OCI-LY7 (cell line): Measurements from ENCODE around the gene RRH. TPM values are rescaled to one million over a fixed set of nuclear protein-coding genes. Genes with fewer than 3 reads are reported as not detected.
"Not testable (repeated sequence)": the region's sequence is repeated elsewhere in the genome, so short reads cannot be mapped to it uniquely, and the experiment has no call there.

Source experiments
- BruUV-seq: library from RNA; stranded (reverse); fragments of 400-500 nt; replicated peaks from 2 replicates; lab custom pipeline; 2021; lab: Mats Ljungman, UMichigan
- CTCF ChIA-PET: fragments of 300-600 bp; sonication (Branson Sonifier 250); formaldehyde crosslinking; loops from one replicate; lab custom pipeline; 2022; ENCODE audit warnings: antibody characterized with exemption; ENCODE audit not compliant: unreplicated experiment; lab: Charles Lee
- POLR2A ChIA-PET: fragments of 300-600 bp; sonication (Branson Sonifier 250); formaldehyde crosslinking; loops from one replicate; lab custom pipeline; 2022; ENCODE audit warnings: antibody characterized with exemption; lab: Charles Lee
- DNase-seq: peaks from one replicate; pipeline ENCODE4 v3.0.0-alpha.2; 2015; ENCODE audit warnings: low spot score
- H2AFZ ChIP-seq: fragments of 200-600 bp; sonication (generic), shearing (Covaris generic); 2 replicates; pipeline ENCODE4 v1.6.1; 2014; ENCODE audit warnings: mild to moderate bottlenecking, antibody characterized with exemption, low read length, moderate library complexity
- H3K27ac ChIP-seq: fragments of 200-600 bp; sonication (generic); 2 replicates; pipeline ENCODE4 v1.5.1; 2014; ENCODE audit warnings: mixed run types, low read depth, mild to moderate bottlenecking, moderate library complexity, low read length, inconsistent platforms; ENCODE audit not compliant: poor library complexity, severe bottlenecking
- H3K36me3 ChIP-seq: fragments of 200-600 bp; sonication (generic); 2 replicates; pipeline ENCODE4 v1.6.1; 2014; ENCODE audit warnings: mild to moderate bottlenecking, antibody characterized with exemption, low read length, moderate library complexity, mixed read lengths; ENCODE audit not compliant: insufficient read depth
- H3K4me1 ChIP-seq: fragments of 200-600 bp; sonication (generic); 2 replicates; pipeline ENCODE4 v1.5.1; 2014; ENCODE audit warnings: mild to moderate bottlenecking, low read length; ENCODE audit not compliant: insufficient read depth, poor library complexity, severe bottlenecking
- H3K4me2 ChIP-seq: fragments of 200-600 bp; sonication (generic); 2 replicates; pipeline ENCODE4 v1.6.1; 2014; ENCODE audit warnings: mild to moderate bottlenecking, low read length
- H3K4me3 ChIP-seq: fragments of 200-600 bp; sonication (generic); 2 replicates; pipeline ENCODE4 v1.5.1; 2014; ENCODE audit warnings: mild to moderate bottlenecking, low read depth, low read length; ENCODE audit not compliant: poor library complexity, severe bottlenecking
- H3K79me2 ChIP-seq: fragments of 200-600 bp; sonication (generic); 2 replicates; pipeline ENCODE4 v1.6.1; 2016; ENCODE audit warnings: low read depth, mild to moderate bottlenecking, low read length, moderate library complexity, mixed read lengths; ENCODE audit not compliant: insufficient read depth
- H3K9me2 ChIP-seq: fragments of 200-600 bp; sonication (generic); 2 replicates; pipeline ENCODE4 v1.6.1; 2016; ENCODE audit warnings: mild to moderate bottlenecking, low read length, mixed read lengths; ENCODE audit not compliant: insufficient read depth
- H3K9me3 ChIP-seq: fragments of 200-600 bp; sonication (generic); 2 replicates; pipeline ENCODE4 v1.6.1; 2014; ENCODE audit warnings: mild to moderate bottlenecking, mixed run types, low read length, mixed read lengths
- H4K20me1 ChIP-seq: fragments of 200-600 bp; sonication (generic); 2 replicates; pipeline ENCODE4 v1.6.1; 2014; ENCODE audit warnings: mild to moderate bottlenecking, antibody characterized with exemption, low read length, moderate library complexity, mixed read lengths; ENCODE audit not compliant: insufficient read depth
- CTCF ChIP-seq: fragments of 200-600 bp; sonication (generic); conservative IDR thresholded peaks from 2 replicates; pipeline ENCODE4 v1.5.1; 2014; ENCODE audit warnings: mild to moderate bottlenecking, antibody characterized with exemption, low read length, moderate library complexity, mixed read lengths
- EZH2phosphoT487 ChIP-seq: fragments of 200-600 bp; sonication (generic); IDR thresholded peaks from 2 replicates; pipeline ENCODE4 v1.6.1; 2018; ENCODE audit warnings: low read depth, borderline replicate concordance, mild to moderate bottlenecking, mixed run types, antibody characterized with exemption, low read length, moderate library complexity, mixed read lengths
- intact Hi-C: fragments of 100-400 bp; cut with micrococcal nuclease; formaldehyde crosslinking; loops from one replicate; pipeline ENCODE4 v1.10.0; 2022; ENCODE audit not compliant: unreplicated experiment
- total RNA-seq, 2 experiments: library from RNA; depleted of rRNA in 1 of 2; stranded (reverse); fragments of >200 nt in 1 of 2; shearing (Covaris generic) in 1 of 2; gene quantifications; 2 replicates each; pipeline ENCODE4 v1.2.3, GENCODE V29; 2014 to 2022

RRH gene
- total RNA-seq, 2 experiments from 2014 or later = 0.23 to 0.35 TPM

DNA sequence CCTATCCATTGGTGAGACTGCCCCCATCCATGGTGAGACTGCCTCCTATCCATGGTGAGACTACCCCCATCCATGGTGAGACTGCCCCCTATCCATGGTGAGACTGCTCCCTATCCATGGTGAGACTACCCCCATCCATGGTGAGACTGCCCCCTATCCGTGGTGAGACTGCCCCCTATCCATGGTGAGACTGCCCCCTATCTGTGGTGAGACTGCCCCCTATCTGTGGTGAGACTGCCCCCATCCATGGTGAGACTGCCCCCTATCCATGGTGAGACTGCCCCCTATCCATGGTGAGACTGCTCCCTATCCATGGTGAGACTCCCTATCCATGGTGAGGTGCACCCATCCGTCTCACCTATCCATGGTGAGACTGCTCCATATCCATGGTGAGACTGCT is 47.8 kb downstream of the RRH start:
- H3K27ac ChIP-seq, H3K4me1 ChIP-seq, DNase-seq, H3K79me2 ChIP-seq, H4K20me1 ChIP-seq, H3K4me3 ChIP-seq, BruUV-seq, POLR2A ChIA-PET, H2AFZ ChIP-seq, H3K9me3 ChIP-seq, CTCF ChIA-PET, H3K4me2 ChIP-seq, intact Hi-C loops, H3K36me3 ChIP-seq, H3K9me2 ChIP-seq: not testable (repeated sequence)
- TF ChIP-seq CTCF = peak; percentile 51; the same call in 1 of the 2 replicates

GRCh38 chr4:109876634-109877265 is 49.0 kb downstream of the RRH start:
- H3K79me2 ChIP-seq = no peaks in the 10 kb centered on the region
- no peaks in the 10 kb centered on the region for H3K9me3 ChIP-seq
- ChIA-PET CTCF (interaction anchor here (0.6 kb wide), 1 partner anchor 23 kb away, joined by 6 read pairs; no protein-coding TSS in a partner anchor), POLR2A (interaction anchor here (0.6 to 1.4 kb wide), 4 partner anchors 13 to 1100 kb away, joined by 3 to 4 read pairs (median 4); no protein-coding TSS in a partner anchor)
- intact Hi-C loops = no loop called here
- no peaks in the 10 kb centered on the region for H4K20me1 ChIP-seq
- H3K27ac ChIP-seq = no peak overlapping the region
- no peaks in the 10 kb centered on the region for H3K36me3 ChIP-seq
- DNase-seq = no peak
- H2AFZ ChIP-seq = no peak overlapping the region
- TF ChIP-seq CTCF (no peak), EZH2phosphoT487 (no peak)
- no peak overlapping the region for H3K4me3 ChIP-seq
- no peaks in the 10 kb centered on the region for H3K4me1 ChIP-seq
- BruUV-seq = no TSS peak
- H3K9me2 ChIP-seq = no peaks in the 10 kb centered on the region
- H3K4me2 ChIP-seq = no peak overlapping the region

DNA sequence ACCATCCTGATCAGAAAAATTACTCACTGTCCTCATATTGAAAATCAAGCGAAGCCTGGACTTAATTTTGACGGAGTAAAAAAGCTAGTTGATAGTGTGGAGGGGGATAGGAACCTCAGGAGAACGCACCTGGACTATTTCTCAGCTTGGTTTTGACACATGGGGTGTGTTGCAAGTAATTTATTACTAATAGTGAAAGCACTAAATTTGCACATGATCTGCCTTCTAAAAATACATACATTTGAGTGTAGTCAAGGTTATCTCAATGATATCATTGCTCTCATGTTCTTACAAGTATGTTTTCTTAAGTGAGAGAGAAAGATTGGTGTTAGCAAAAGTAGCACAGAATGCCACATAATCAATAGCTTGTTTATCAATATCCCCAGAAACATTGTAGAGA is 49.6 kb downstream of the RRH start:
- H3K9me2 ChIP-seq = no peaks in the 10 kb centered on the region
- H3K36me3 ChIP-seq = no peaks in the 10 kb centered on the region
- no peak for DNase-seq
- POLR2A ChIA-PET = interaction anchor here (0.6 to 1.4 kb wide), 4 partner anchors 13 to 385 kb away, joined by 3 to 4 read pairs (median 4); no protein-coding TSS in a partner anchor
- TF ChIP-seq EZH2phosphoT487 (no peak), CTCF (no peak)
- H3K79me2 ChIP-seq = no peaks in the 10 kb centered on the region
- no peak overlapping the region for H2AFZ ChIP-seq
- H4K20me1 ChIP-seq = no peaks in the 10 kb centered on the region
- intact Hi-C loops = no loop called here
- no peak overlapping the region for H3K4me3 ChIP-seq
- no peaks in the 10 kb centered on the region for H3K9me3 ChIP-seq
- no peaks in the 10 kb centered on the region for H3K4me1 ChIP-seq
- no peak overlapping the region for H3K27ac ChIP-seq
- H3K4me2 ChIP-seq = no peak overlapping the region
- CTCF ChIA-PET = interaction anchor here (0.6 kb wide), 1 partner anchor 22 kb away, joined by 6 read pairs; no protein-coding TSS in a partner anchor
- no TSS peak for BruUV-seq
